K562 (cell line): ENCODE data around the gene RNF227. TPM values are rescaled to one million over a fixed set of nuclear protein-coding genes. Genes with fewer than 3 reads are reported as not detected.
A peak's percentile ranks its signal among the peaks of the same experiment; 100 is the strongest.

Experiments
- ATAC-seq: fragments of 200-7000 bp; cut with Tn5 transposase; 3 replicates; pipeline ENCODE4 v1.9.1; 2020; ENCODE audit warnings: moderate library complexity
- BruUV-seq: library from RNA; stranded (reverse); fragments of 400-500 nt; replicated peaks from 2 replicates; lab custom pipeline; 2021; lab: Mats Ljungman, UMichigan
- CTCF ChIA-PET: fragments of 300-600 bp; formaldehyde crosslinking; extraction: SDS; loops from one replicate; lab custom pipeline; 2021; ENCODE audit warnings: low intra/inter-chr PET ratio; lab: Yijun Ruan, JAX
- POLR2A ChIA-PET: fragments of 300-600, 350-650 bp; sonication (Branson Sonifier 250); formaldehyde crosslinking; extraction: SDS; loops from one replicate; lab custom pipeline; 2021; ENCODE audit warnings: antibody characterized with exemption, inconsistent platforms; lab: Yijun Ruan, JAX
- DNase-seq, 4 experiments: peaks; one replicate each; pipeline versions ENCODE4 v3.0.0 to v3.0.0-alpha.2; 2011 to 2018; ENCODE audit warnings: low spot score in 3 of 4, mixed read lengths in 3 of 4; ENCODE audit errors: extremely low read depth in 1 of 4
- FAIRE-seq: peaks from 2 replicates; lab custom pipeline; 2011; peaks lifted over from hg19 to GRCh38; lab: Jason Lieb, UNC
- H2AFZ ChIP-seq: 2 replicates; pipeline ENCODE4 v1.6.0; 2011; ENCODE audit warnings: low read depth, low read length, control low read depth, inconsistent platforms
- H3K27ac ChIP-seq: fragments of 200-600 bp; 3 replicates; pipeline ENCODE4 v1.8.0; 2011; ENCODE audit warnings: low read depth, mild to moderate bottlenecking, control low read depth, inconsistent platforms, low read length, moderate library complexity, mixed read lengths; ENCODE audit errors: extremely low read depth
- H3K27me3 ChIP-seq, 2 experiments: fragments of 300-600 bp in 1 of 2; 2 replicates in 1 of 2; 3 replicates in 1 of 2; pipeline versions ENCODE4 v1.6.0 to v1.8.0; 2011; ENCODE audit warnings: inconsistent platforms in 2 of 2, low read length in 2 of 2, mild to moderate bottlenecking in 1 of 2, mixed read lengths in 1 of 2, moderate library complexity in 1 of 2; ENCODE audit not compliant: control insufficient read depth in 2 of 2, insufficient read depth in 2 of 2
- H3K36me3 ChIP-seq: fragments of 300-600 bp; 3 replicates; pipeline ENCODE4 v1.8.0; 2011; ENCODE audit warnings: mild to moderate bottlenecking, low read length, inconsistent platforms; ENCODE audit not compliant: control insufficient read depth, insufficient read depth
- H3K4me1 ChIP-seq, 2 experiments: fragments of 200-600 bp in 1 of 2; replicated peaks in 1 of 2; 2 replicates in 1 of 2; 3 replicates in 1 of 2; pipeline versions ENCODE4 v1.5.1 to v1.8.0; 2011; ENCODE audit warnings: inconsistent platforms in 2 of 2, low read length in 2 of 2, mild to moderate bottlenecking in 1 of 2, mixed read lengths in 1 of 2, moderate library complexity in 1 of 2; ENCODE audit not compliant: control insufficient read depth in 2 of 2, insufficient read depth in 2 of 2
- H3K4me2 ChIP-seq: 2 replicates; pipeline ENCODE4 v1.6.1; 2011; ENCODE audit warnings: low read length, control low read depth, inconsistent platforms, mixed read lengths; ENCODE audit not compliant: insufficient read depth
- H3K4me3 ChIP-seq: fragments of 200-600 bp; sonication (generic), shearing (Covaris generic); 2 replicates; pipeline ENCODE4 v1.5.1; 2016; ENCODE audit warnings: control low read depth, inconsistent platforms
- H3K79me2 ChIP-seq: fragments of 200-600 bp; 3 replicates; pipeline ENCODE4 v1.8.0; 2011; ENCODE audit warnings: low read length, inconsistent platforms; ENCODE audit not compliant: control insufficient read depth, insufficient read depth
- H3K9ac ChIP-seq, 2 experiments: 2 replicates each; pipeline versions ENCODE4 v1.6.0 to v1.6.1; 2011; ENCODE audit warnings: low read depth in 2 of 2, low read length in 2 of 2, control low read depth in 1 of 2, inconsistent platforms in 1 of 2, mild to moderate bottlenecking in 1 of 2, mixed read lengths in 1 of 2; ENCODE audit not compliant: insufficient read depth in 1 of 2
- H3K9me1 ChIP-seq: one replicate; pipeline ENCODE4 v1.6.0; 2011; ENCODE audit warnings: inconsistent platforms, mild to moderate bottlenecking, low read length, moderate library complexity; ENCODE audit not compliant: control insufficient read depth, insufficient read depth
- H3K9me3 ChIP-seq: replicated peaks from 2 replicates; pipeline ENCODE4 v1.5.1; 2011; ENCODE audit warnings: low read depth, low read length, inconsistent platforms; ENCODE audit not compliant: control insufficient read depth, insufficient read depth
- H4K20me1 ChIP-seq: replicated peaks from 2 replicates; pipeline ENCODE4 v1.6.1; 2011; ENCODE audit warnings: low read length, inconsistent platforms, mixed read lengths; ENCODE audit not compliant: control insufficient read depth, insufficient read depth
- ARID1B ChIP-seq: fragments of 450-650 bp; IDR thresholded peaks from 2 replicates; pipeline ENCODE4 v1.6.1; 2016; ENCODE audit warnings: antibody characterized with exemption, mild to moderate bottlenecking, inconsistent platforms
- CEBPB ChIP-seq: fragments of 450-650 bp; IDR thresholded peaks from 2 replicates; pipeline ENCODE4 v1.6.1; 2016; ENCODE audit warnings: missing genetic modification characterization, missing compliant biosample characterization
- MLX ChIP-seq, 2 experiments: fragments of 450-650 bp in 1 of 2; sonication (generic) in 1 of 2; formaldehyde crosslinking; conservative IDR thresholded peaks; 2 replicates each; pipeline versions ENCODE4 v1.4.0 to v1.8.1; 2020 to 2022; ENCODE audit warnings: mild to moderate bottlenecking in 1 of 2, missing genetic modification reagents in 1 of 2
- NFIC ChIP-seq: fragments of 450-650 bp; IDR thresholded peaks from 2 replicates; pipeline ENCODE4 v1.6.1; 2017; ENCODE audit warnings: mild to moderate bottlenecking, inconsistent platforms
- RNF2 ChIP-seq: sonication (generic); IDR thresholded peaks from 2 replicates; pipeline ENCODE4 v1.6.1; 2016
- TAF15 ChIP-seq: fragments of 200-400 bp; formaldehyde crosslinking; IDR thresholded peaks from 2 replicates; pipeline ENCODE4 v1.6.1; 2017; ENCODE audit warnings: mild to moderate bottlenecking, low read depth, low read length, moderate library complexity
- TRIM25 ChIP-seq: fragments of 450-650 bp; IDR thresholded peaks from 2 replicates; pipeline ENCODE4 v1.7.0; 2016; ENCODE audit warnings: borderline replicate concordance
- WGBS: fragments of 100-300 bp; shearing (Covaris generic); methylation state at CpG from one replicate; pipeline ENCODE4 v1.1.6; 2016; ENCODE audit warnings: low coverage, mixed read lengths; ENCODE audit not compliant: insufficient coverage; ENCODE audit errors: missing lambda C conversion rate; 5-methylcytosine and 5-hydroxymethylcytosine counted together
- in situ Hi-C: fragments of 300-500 bp; cut with MboI; formaldehyde crosslinking; loops from 4 replicates; pipeline ENCODE4 v1.15.0; 2018; ENCODE audit warnings: inconsistent platforms, mixed read lengths
- intact Hi-C: fragments of 100-400 bp; cut with micrococcal nuclease; formaldehyde crosslinking; loops from 2 replicates; pipeline ENCODE4 v1.14.2; 2022
- polyA plus RNA-seq, 8 experiments: library from polyadenylated mRNA; depleted of rRNA in 4 of 8; stranded (reverse) in 5 of 8; unstranded in 3 of 8; fragments of >200 nt; fragmentation: Nextera tagmentation in 2 of 8; fragmentation: Illumina TruSeq in 1 of 8; extraction: Ambion mirVana in 2 of 8; extraction: Trizol in 1 of 8; gene quantifications; 2 replicates each; pipeline versions ENCODE4 v1.2.1 to v1.2.3, GENCODE V29; 2011 to 2014; ENCODE audit warnings: inconsistent platforms in 1 of 8, missing spikeins in 1 of 8
- total RNA-seq, 7 experiments: library from RNA; depleted of rRNA in 6 of 7; stranded (reverse); fragments of >200 nt in 6 of 7; fragmentation: Illumina TruSeq in 2 of 7; extraction: Trizol in 2 of 7; gene quantifications; 2 replicates each; pipeline versions ENCODE4 v1.2.1 to v1.2.3, GENCODE V29; 2011 to 2021; ENCODE audit warnings: low replicate concordance in 1 of 7

Gene RNF227
- total and polyA plus RNA-seq, 9 of the 15 experiments (the other 6 are each of a cell fraction or from before 2014, with no cell fraction given), result 1.1 to 6.7 (median 2.3) TPM

- POLR2A ChIA-PET, result interaction anchor here (0.6 kb wide), 1 partner anchor 647 kb away, joined by 4 read pairs; the partner anchor contains the start of gene DVL2
- TF ChIP-seq MLX (CRISPR knock-in tag; conservative IDR thresholded peaks at IDR 0.05), result no peak
- TF ChIP-seq TRIM25, result no peak
- peak; percentile 19; the same call in 1 of the 2 replicates for TF ChIP-seq ARID1B
- TF ChIP-seq CEBPB (tag), result 0 out of 2 replicates have a peak, but pooled peaks have one; percentile 10
- TF ChIP-seq TAF15, result no peak
- no peak for TF ChIP-seq RNF2
- TF ChIP-seq NFIC, result 0 out of 2 replicates have a peak, but pooled peaks have one; percentile 43
- TF ChIP-seq, all 486 proteins: peak for 3
- Histone ChIP-seq H3K4me3 (no peak overlapping the region), H3K4me1 (peaks cover 18 to 31% of the 10 kb centered on the region in 2 experiments), H3K9ac (peak overlapping the region in 1 of 2 experiments; percentile 66; a peak in 2 of 4 replicates), H3K36me3 (peaks cover 36% of the 10 kb centered on the region; the same call in 2 of the 3 replicates), H3K9me3 (no peaks in the 10 kb centered on the region), H3K79me2 (peaks cover 33% of the 10 kb centered on the region), H4K20me1 (no peaks in the 10 kb centered on the region), H3K27ac (peak overlapping the region; percentile 22; the same call in 1 of the 3 replicates), H3K4me2 (peak overlapping the region; percentile 58), H3K27me3 (no peaks in the 10 kb centered on the region), H2AFZ (no peak overlapping the region), H3K9me1 (no peaks in the 10 kb centered on the region)
- no peak for DNase-seq
- ATAC-seq, result no peak
- CTCF ChIA-PET, result no interaction called here
- intact Hi-C loops, result no loop called here
- WGBS, result 25% methylated on average over 5 of the region's 7 CpGs
- FAIRE-seq, result peak; percentile 62
- no TSS peak for BruUV-seq
- in situ Hi-C loops, result no loop called here
These were observed 34.6 kb downstream of the RNF227 start for GRCh38 chr17:7881276-7882054.
